GM12878 (cell line): Measurements from ENCODE around the gene CD200R1L. TPM values are rescaled to one million over a fixed set of nuclear protein-coding genes. Genes with fewer than 3 reads are reported as not detected.
A peak's percentile ranks its signal among the peaks of the same experiment; 100 is the strongest.

Experiments used
- BACH1 ChIP-seq: fragments of 450-650 bp; IDR thresholded peaks from 2 replicates; pipeline ENCODE4 v1.6.1; 2017; ENCODE audit warnings: mild to moderate bottlenecking, borderline replicate concordance
- BHLHE40 ChIP-seq, 2 experiments: fragments of 450-650 bp in 1 of 2; IDR thresholded peaks; 2 replicates each; pipeline ENCODE4 v1.6.1; 2011 to 2017; ENCODE audit warnings: low read depth in 2 of 2, borderline replicate concordance in 1 of 2, improper control_type of control experiment in 1 of 2, low read length in 1 of 2, mild to moderate bottlenecking in 1 of 2
- HDAC6 ChIP-seq: fragments of 200-600 bp; sonication (generic); IDR thresholded peaks from one replicate; pipeline ENCODE4 v1.8.0; 2017; ENCODE audit warnings: antibody characterized with exemption; ENCODE audit not compliant: unreplicated experiment
- HDGF ChIP-seq: fragments of 450-650 bp; IDR thresholded peaks from 2 replicates; pipeline ENCODE4 v1.6.1; 2016; ENCODE audit warnings: antibody characterized with exemption
- IRF4 ChIP-seq: IDR thresholded peaks from 2 replicates; pipeline ENCODE4 v1.6.1; 2011; ENCODE audit warnings: low read depth, low read length
- IRF5 ChIP-seq: fragments of 450-650 bp; IDR thresholded peaks from 2 replicates; pipeline ENCODE4 v1.6.1; 2017; ENCODE audit warnings: borderline replicate concordance
- KLF5 ChIP-seq: fragments of 450-650 bp; IDR thresholded peaks from 2 replicates; pipeline ENCODE4 v1.6.1; 2014; ENCODE audit warnings: mild to moderate bottlenecking; ENCODE audit not compliant: partially characterized antibody
- NFXL1 ChIP-seq: fragments of 450-650 bp; IDR thresholded peaks from 2 replicates; pipeline ENCODE4 v1.6.1; 2017; ENCODE audit warnings: antibody characterized with exemption, mild to moderate bottlenecking, borderline replicate concordance
- NFYA ChIP-seq: IDR thresholded peaks from 2 replicates; pipeline ENCODE4 v1.6.1; 2011; ENCODE audit warnings: low read depth, mild to moderate bottlenecking, low read length, improper control_type of control experiment, borderline replicate concordance
- NKRF ChIP-seq: fragments of 450-650 bp; conservative IDR thresholded peaks from 2 replicates; pipeline ENCODE4 v1.6.1; 2017; ENCODE audit warnings: mild to moderate bottlenecking, moderate library complexity
- PAX5 ChIP-seq: IDR thresholded peaks from 2 replicates; pipeline ENCODE4 v1.6.1; 2011; ENCODE audit warnings: low read depth, low read length, borderline replicate concordance
- POU2F2 ChIP-seq: IDR thresholded peaks from 3 replicates; pipeline ENCODE4 v1.6.1; 2011; ENCODE audit warnings: low read depth, mild to moderate bottlenecking, low read length, borderline replicate concordance
- RUNX3 ChIP-seq: IDR thresholded peaks from 2 replicates; pipeline ENCODE4 v1.6.1; 2012; ENCODE audit warnings: low read length, inconsistent platforms
- ZNF592 ChIP-seq: fragments of 450-650 bp; IDR thresholded peaks from 2 replicates; pipeline ENCODE4 v1.6.1; 2017; ENCODE audit warnings: mild to moderate bottlenecking, moderate library complexity
- polyA plus RNA-seq, 11 experiments: library from polyadenylated mRNA; depleted of rRNA in 4 of 11; unstranded in 6 of 11; stranded (reverse) in 5 of 11; fragments of >200 nt; fragmentation: Nextera tagmentation in 4 of 11; fragmentation: Illumina TruSeq in 1 of 11; extraction: Ambion mirVana in 4 of 11; extraction: Trizol in 1 of 11; gene quantifications; 1 replicate in 1 of 11; 2 replicates in 10 of 11; pipeline versions ENCODE4 v1.2.1 to v1.2.3, GENCODE V29; 2011 to 2016; ENCODE audit warnings: inconsistent platforms in 2 of 11, missing spikeins in 2 of 11, low read depth in 1 of 11
- total RNA-seq, 4 experiments: library from RNA; depleted of rRNA in 3 of 4; stranded (reverse); fragments of >200 nt in 3 of 4; fragmentation: Illumina TruSeq in 1 of 4; extraction: Trizol in 1 of 4; gene quantifications; 2 replicates each; pipeline versions ENCODE4 v1.2.1 to v1.2.3, GENCODE V29; 2013 to 2021
- TF ChIP-seq, protein P1 (sequence below), 3 experiments: IDR thresholded peaks in 2 of 3; conservative IDR thresholded peaks in 1 of 3; 2 replicates each; pipeline ENCODE4 v1.5.1; 2011; ENCODE audit warnings: low read depth in 3 of 3, low read length in 3 of 3, mild to moderate bottlenecking in 3 of 3, control low read depth in 2 of 3, moderate library complexity in 2 of 3, inconsistent platforms in 1 of 3, mixed read lengths in 1 of 3; ENCODE audit not compliant: control insufficient read depth in 2 of 3, insufficient read depth in 1 of 3; ENCODE audit errors: extremely low read depth in 1 of 3

The CD200R1L gene
- total and polyA plus RNA-seq, 10 of the 15 experiments (the other 5 are each of a cell fraction or from before 2014, with no cell fraction given), result 0.41 TPM; not detected in 9

DNA sequence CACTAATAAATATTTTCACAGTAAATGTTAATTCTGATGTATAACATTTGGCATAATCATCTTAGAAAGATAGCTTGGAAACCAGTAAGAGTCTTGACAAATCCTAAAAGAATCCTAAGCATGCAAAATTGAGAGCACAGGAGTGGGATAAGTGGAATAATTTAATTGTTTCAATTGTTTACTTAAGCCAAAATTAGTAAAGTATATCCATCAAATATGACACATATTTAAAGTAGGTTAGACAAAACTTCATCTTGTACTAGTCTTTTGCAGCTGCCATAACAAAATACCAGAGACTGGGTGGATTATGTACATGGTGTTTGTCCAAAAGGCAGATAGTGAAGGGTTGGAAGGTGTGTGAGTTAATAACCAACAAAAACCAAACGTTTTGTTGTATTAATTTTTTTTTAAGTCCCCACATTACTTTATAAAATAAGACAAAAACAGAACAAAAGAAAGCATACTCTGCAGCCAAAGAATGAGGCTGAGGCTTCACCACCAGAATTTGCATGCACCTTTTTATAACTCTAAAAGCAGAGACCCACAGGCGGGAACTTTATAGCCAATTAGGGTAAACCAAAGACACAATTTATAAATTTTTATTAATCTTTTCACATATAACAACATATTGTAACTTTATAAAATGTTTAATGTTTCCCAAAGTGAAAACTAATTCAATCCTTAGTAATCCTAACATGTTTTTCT lies 41.9 kb upstream of the CD200R1L start (continued):
- no peak for TF ChIP-seq ZNF592
- no peak for TF ChIP-seq HDAC6
- TF ChIP-seq HDGF, result no peak
- no peak for TF ChIP-seq BACH1
- TF ChIP-seq NFYA, result no peak
- TF ChIP-seq RUNX3, result peak; percentile 35; the same call in 1 of the 2 replicates
- TF ChIP-seq KLF5, result no peak
- TF ChIP-seq IRF4, result no peak
- TF ChIP-seq IRF5, result no peak
- TF ChIP-seq POU2F2, result peak; percentile 61; the same call in 1 of the 3 replicates
- TF ChIP-seq BHLHE40 (IDR thresholded peaks at IDR 0.05; ENCODE audit: borderline replicate concordance in 1 of 2, low read depth in 2 of 2, low read length in 1 of 2), result no peak
- no peak for TF ChIP-seq NKRF
- TF ChIP-seq NFXL1, result no peak
- TF ChIP-seq, protein P1, sequence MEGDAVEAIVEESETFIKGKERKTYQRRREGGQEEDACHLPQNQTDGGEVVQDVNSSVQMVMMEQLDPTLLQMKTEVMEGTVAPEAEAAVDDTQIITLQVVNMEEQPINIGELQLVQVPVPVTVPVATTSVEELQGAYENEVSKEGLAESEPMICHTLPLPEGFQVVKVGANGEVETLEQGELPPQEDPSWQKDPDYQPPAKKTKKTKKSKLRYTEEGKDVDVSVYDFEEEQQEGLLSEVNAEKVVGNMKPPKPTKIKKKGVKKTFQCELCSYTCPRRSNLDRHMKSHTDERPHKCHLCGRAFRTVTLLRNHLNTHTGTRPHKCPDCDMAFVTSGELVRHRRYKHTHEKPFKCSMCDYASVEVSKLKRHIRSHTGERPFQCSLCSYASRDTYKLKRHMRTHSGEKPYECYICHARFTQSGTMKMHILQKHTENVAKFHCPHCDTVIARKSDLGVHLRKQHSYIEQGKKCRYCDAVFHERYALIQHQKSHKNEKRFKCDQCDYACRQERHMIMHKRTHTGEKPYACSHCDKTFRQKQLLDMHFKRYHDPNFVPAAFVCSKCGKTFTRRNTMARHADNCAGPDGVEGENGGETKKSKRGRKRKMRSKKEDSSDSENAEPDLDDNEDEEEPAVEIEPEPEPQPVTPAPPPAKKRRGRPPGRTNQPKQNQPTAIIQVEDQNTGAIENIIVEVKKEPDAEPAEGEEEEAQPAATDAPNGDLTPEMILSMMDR (IDR thresholded peaks at IDR 0.05 in 2 of 3, conservative IDR thresholded peaks at IDR 0.05 in 1 of 3; ENCODE audit: control insufficient read depth in 2 of 3, extremely low read depth in 1 of 3, insufficient read depth in 1 of 3, low read depth in 3 of 3, low read length in 3 of 3), result no peak
- TF ChIP-seq PAX5, result no peak
